ENCODE data around the gene RNF182.

DNA sequence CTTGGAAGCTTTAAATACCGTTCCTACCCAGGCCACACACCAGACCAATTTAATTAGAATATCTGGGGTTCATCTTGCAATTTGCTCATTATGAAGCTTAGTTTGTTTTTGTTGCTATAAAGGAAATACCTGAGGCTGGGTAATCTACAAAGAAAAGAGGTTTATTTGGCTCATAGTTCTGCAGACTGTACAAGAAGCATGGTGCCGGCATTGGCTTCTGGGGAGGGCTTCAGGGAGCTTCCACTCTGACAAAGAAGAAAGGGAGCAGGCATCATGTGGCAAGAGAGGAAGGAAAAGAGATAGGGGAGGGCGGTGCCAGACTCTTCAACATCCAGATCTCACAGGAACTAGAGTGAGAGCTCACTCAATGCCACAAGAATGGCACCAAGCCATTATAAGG, 73.6 kb downstream of the RNF182 start:
- no peak for TF ChIP-seq XRCC5 (IDR thresholded peaks at IDR 0.05; ENCODE audit: low read depth, low read length)
- TF ChIP-seq, protein P1, sequence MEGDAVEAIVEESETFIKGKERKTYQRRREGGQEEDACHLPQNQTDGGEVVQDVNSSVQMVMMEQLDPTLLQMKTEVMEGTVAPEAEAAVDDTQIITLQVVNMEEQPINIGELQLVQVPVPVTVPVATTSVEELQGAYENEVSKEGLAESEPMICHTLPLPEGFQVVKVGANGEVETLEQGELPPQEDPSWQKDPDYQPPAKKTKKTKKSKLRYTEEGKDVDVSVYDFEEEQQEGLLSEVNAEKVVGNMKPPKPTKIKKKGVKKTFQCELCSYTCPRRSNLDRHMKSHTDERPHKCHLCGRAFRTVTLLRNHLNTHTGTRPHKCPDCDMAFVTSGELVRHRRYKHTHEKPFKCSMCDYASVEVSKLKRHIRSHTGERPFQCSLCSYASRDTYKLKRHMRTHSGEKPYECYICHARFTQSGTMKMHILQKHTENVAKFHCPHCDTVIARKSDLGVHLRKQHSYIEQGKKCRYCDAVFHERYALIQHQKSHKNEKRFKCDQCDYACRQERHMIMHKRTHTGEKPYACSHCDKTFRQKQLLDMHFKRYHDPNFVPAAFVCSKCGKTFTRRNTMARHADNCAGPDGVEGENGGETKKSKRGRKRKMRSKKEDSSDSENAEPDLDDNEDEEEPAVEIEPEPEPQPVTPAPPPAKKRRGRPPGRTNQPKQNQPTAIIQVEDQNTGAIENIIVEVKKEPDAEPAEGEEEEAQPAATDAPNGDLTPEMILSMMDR (IDR thresholded peaks at IDR 0.05 in 2 of 3, conservative IDR thresholded peaks at IDR 0.05 in 1 of 3; ENCODE audit: insufficient read depth in 2 of 3, low read depth in 1 of 3, low read length in 3 of 3) = no peak
- TF ChIP-seq TBP (optimal IDR thresholded peaks at IDR 0.05; ENCODE audit: low read depth, low read length) = no peak
- no peak for TF ChIP-seq MEIS2 (IDR thresholded peaks at IDR 0.05; ENCODE audit: partially characterized antibody)
- TF ChIP-seq SMC3 (conservative IDR thresholded peaks at IDR 0.05; ENCODE audit: insufficient read depth, low read depth, low read length) = no peak
- no peak for TF ChIP-seq NR3C1 (CRISPR knock-in tag; IDR thresholded peaks at IDR 0.05)
- TF ChIP-seq, protein P2, sequence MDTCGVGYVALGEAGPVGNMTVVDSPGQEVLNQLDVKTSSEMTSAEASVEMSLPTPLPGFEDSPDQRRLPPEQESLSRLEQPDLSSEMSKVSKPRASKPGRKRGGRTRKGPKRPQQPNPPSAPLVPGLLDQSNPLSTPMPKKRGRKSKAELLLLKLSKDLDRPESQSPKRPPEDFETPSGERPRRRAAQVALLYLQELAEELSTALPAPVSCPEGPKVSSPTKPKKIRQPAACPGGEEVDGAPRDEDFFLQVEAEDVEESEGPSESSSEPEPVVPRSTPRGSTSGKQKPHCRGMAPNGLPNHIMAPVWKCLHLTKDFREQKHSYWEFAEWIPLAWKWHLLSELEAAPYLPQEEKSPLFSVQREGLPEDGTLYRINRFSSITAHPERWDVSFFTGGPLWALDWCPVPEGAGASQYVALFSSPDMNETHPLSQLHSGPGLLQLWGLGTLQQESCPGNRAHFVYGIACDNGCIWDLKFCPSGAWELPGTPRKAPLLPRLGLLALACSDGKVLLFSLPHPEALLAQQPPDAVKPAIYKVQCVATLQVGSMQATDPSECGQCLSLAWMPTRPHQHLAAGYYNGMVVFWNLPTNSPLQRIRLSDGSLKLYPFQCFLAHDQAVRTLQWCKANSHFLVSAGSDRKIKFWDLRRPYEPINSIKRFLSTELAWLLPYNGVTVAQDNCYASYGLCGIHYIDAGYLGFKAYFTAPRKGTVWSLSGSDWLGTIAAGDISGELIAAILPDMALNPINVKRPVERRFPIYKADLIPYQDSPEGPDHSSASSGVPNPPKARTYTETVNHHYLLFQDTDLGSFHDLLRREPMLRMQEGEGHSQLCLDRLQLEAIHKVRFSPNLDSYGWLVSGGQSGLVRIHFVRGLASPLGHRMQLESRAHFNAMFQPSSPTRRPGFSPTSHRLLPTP (IDR thresholded peaks at IDR 0.05; ENCODE audit: borderline replicate concordance, extremely low read depth, insufficient read length) = no peak
- no peak for TF ChIP-seq POLR2AphosphoS5 (IDR thresholded peaks at IDR 0.05; ENCODE audit: control insufficient read depth, insufficient read depth, low read depth, low read length)
- TF ChIP-seq, protein P3, sequence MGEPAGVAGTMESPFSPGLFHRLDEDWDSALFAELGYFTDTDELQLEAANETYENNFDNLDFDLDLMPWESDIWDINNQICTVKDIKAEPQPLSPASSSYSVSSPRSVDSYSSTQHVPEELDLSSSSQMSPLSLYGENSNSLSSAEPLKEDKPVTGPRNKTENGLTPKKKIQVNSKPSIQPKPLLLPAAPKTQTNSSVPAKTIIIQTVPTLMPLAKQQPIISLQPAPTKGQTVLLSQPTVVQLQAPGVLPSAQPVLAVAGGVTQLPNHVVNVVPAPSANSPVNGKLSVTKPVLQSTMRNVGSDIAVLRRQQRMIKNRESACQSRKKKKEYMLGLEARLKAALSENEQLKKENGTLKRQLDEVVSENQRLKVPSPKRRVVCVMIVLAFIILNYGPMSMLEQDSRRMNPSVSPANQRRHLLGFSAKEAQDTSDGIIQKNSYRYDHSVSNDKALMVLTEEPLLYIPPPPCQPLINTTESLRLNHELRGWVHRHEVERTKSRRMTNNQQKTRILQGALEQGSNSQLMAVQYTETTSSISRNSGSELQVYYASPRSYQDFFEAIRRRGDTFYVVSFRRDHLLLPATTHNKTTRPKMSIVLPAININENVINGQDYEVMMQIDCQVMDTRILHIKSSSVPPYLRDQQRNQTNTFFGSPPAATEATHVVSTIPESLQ (CRISPR knock-in tag; IDR thresholded peaks at IDR 0.05) = no peak
- TF ChIP-seq MAFG (tag; conservative IDR thresholded peaks at IDR 0.05) = no peak
- no peak for TF ChIP-seq CAMTA2 (CRISPR knock-in tag; conservative IDR thresholded peaks at IDR 0.05)
